Activated T-cell treated with anti-CD3 and anti-CD28 coated beads, Interleukin-2, amount 50 U/mL, for 4 hours (primary cell): ENCODE data around the gene CDC42. TPM values are rescaled to one million over a fixed set of nuclear protein-coding genes. Genes with fewer than 3 reads are reported as not detected.
"Not testable (repeated sequence)": the region's sequence is repeated elsewhere in the genome, so short reads cannot be mapped to it uniquely, and the experiment has no call there.

Experiments used
- ATAC-seq, 2 donors: fragments of 200-7000 bp; cut with Tn5 transposase; one replicate each; pipeline ENCODE4 v1.10.0; 2021
- DNase-seq: peaks from one replicate; pipeline ENCODE4 v3.0.0-alpha.2; 2020
- H3K27me3 Mint-ChIP-seq: one replicate; pipeline ENCODE4 v1.8.0; 2021; ENCODE audit warnings: low read depth, mixed read lengths
- H3K36me3 Mint-ChIP-seq: one replicate; pipeline ENCODE4 v1.8.0; 2022; ENCODE audit warnings: mixed read lengths; ENCODE audit not compliant: insufficient read depth
- H3K4me1 Mint-ChIP-seq: one replicate; pipeline ENCODE4 v1.8.0; 2021; ENCODE audit warnings: low read depth, mixed read lengths
- H3K4me3 Mint-ChIP-seq: one replicate; pipeline ENCODE4 v1.8.0; 2021; ENCODE audit warnings: mild to moderate bottlenecking, moderate library complexity, mixed read lengths
- H3K9me3 Mint-ChIP-seq: one replicate; pipeline ENCODE4 v1.8.0; 2021; ENCODE audit warnings: mixed read lengths
- total RNA-seq, 3 donors: library from RNA; stranded (reverse); gene quantifications; one replicate each; pipeline ENCODE4 v1.2.1, GENCODE V29; 2021

CDC42 gene
- total RNA-seq, 3 donors from 2014 or later = 218 to 249 (median 235) TPM

DNA sequence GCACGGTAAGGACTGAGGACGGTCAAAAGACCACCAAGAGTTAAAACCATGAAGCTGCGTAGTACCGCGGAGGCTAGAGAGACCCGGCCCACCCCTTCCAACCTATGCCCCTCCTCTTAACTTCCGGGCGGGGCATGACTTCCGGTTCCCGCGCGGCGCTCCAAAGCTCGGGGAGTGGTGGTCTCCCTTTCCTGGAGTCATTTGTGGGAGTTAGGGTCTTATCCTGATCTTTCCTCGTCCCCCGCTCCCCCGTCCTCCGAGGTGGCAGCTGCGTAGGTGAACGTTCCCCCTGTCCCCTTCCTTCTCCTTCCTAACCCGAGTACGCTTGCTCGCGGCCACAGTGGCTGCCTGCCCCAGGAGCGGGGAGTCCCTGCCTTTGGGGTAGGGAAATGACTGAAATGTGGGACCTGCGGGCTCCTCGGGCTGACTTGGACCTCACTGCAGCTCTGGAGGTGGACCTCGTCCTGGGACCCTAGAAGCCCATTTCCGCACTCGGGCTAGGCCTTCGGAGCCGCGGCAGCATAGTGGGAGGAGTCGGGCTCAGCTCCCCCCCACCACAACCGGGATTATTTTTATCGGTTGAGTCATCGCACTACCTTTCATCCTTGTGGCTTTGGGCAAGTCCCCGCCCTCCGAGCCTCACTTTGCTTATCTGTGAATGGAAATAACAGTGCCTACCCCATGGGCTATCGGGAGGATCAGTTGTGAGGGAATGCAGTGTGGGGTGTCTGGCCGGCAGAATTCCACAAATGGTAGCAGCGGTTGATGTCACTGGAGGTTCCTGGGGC is 26.9 kb upstream of the CDC42 start:
- DNase-seq (peak; percentile 86), ATAC-seq (peak; percentile 83 to 84)
- peaks cover 5% of the 10 kb centered on the region for H3K36me3 Mint-ChIP-seq
- H3K9me3 Mint-ChIP-seq = no peaks in the 10 kb centered on the region
- H3K27me3 Mint-ChIP-seq = no peaks in the 10 kb centered on the region
- peaks cover 53% of the 10 kb centered on the region for H3K4me1 Mint-ChIP-seq
- H3K4me3 Mint-ChIP-seq = peak overlapping the region; percentile 97

DNA sequence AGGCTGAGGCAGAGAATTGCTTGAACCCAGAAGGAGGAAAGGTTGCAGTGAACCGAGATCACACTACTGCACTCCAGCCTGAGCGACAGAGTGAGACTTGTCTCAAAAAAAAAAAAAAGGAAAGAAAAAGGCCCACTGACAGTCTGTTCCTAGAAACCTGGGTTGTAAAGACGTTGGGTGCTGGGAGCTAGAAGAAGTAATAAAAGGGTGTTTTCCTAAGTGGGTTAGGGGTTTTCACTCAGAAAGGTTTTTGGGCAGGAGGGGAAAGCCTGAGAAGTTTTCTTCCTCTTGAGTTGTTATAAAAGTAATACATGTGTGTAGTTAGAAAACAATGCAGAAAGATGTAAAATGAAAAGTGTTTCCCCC is 25.6 kb upstream of the CDC42 start:
- ATAC-seq (no peak), DNase-seq (no peak)
- Mint-ChIP-seq H3K36me3 (peaks cover 5% of the 10 kb centered on the region), H3K4me3 (peak overlapping the region; percentile 97), H3K27me3 (no peaks in the 10 kb centered on the region), H3K4me1 (peaks cover 63% of the 10 kb centered on the region), H3K9me3 (no peaks in the 10 kb centered on the region)

DNA sequence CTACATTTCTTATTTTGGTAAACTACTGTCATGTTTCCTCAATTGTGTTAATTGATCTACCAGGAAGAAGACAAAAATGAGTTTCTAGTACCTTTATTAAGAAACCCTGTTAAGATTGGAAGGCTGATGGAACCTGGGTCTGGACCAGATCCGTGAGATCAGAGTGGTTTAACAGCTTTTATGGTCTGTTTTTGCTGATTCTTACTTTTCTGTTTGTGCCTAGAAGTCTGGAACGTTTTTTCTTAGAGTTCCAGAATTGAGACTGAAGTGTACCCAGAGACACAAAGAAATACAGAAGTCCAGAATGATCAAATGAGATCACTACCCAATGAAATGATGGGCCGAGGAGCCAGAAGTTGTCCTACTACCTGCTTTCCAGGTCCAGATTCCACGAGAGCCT is 22.5 kb upstream of the CDC42 start:
- Mint-ChIP-seq H3K4me1 (peaks cover 48% of the 10 kb centered on the region), H3K27me3 (no peaks in the 10 kb centered on the region), H3K4me3 (no peak overlapping the region), H3K9me3 (no peaks in the 10 kb centered on the region), H3K36me3 (peaks cover 5% of the 10 kb centered on the region)
- ATAC-seq (no peak), DNase-seq (no peak)

DNA sequence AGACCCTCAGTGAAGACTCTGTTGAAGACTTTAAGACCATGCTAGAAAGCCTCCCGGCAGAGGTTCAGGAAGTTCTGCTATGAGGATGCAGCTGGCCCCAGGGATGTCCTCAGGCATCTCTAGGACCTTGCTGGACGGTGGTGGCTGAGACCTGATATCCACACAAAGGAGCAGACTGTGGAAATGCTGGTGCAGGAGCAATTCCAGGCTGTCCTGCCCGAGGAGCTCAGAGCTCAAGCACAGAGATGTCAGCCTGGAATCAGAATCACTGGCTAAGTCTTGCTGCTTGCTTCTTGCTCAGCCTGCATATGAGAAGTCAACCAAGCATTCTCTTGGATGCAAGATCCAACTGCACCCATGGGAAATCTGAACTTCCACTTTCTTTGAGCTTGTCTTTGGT is 22.0 kb upstream of the CDC42 start:
- Mint-ChIP-seq H3K4me3 (no peak overlapping the region), H3K36me3 (peaks cover 5% of the 10 kb centered on the region), H3K27me3 (no peaks in the 10 kb centered on the region), H3K4me1 (peaks cover 48% of the 10 kb centered on the region), H3K9me3 (no peaks in the 10 kb centered on the region)
- ATAC-seq (no peak), DNase-seq (no peak)

DNA sequence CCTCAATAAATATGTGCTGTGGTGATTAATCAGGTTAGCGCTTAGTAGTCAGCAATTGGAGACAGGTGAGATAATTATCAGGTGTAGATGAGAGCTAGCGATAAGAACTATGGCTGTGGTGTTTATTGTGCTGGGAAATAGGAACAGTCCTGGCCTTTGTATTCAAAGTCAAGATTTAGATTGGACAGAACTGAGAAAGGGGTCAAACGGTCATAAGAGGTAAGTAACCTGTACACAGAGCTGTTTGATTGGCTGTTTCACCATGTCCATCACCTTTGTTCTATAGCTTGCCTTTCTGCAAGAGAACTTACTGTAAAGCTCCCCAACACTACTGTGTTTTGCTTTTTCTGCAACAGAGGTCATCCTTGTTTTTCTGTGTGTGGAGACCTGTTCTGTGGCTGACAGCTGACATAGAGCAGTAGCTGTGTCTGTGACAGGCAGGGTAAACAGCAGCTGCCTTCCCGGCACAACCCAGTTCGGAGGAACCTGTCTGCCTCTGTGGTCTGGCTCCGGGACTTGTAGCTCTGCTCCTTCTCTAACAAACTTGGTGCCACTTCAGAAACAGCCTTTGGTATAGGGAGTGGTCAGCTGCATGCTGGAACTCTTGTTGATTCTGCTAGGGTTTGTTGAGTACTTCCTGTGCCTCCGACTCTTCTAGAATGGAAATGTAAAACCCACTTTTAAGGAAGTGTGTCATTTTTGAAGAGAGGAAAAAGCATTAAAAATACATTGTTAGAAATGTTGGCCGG is 21.1 kb upstream of the CDC42 start:
- Mint-ChIP-seq H3K9me3 (no peaks in the 10 kb centered on the region), H3K4me3 (peak overlapping the region; percentile 56), H3K4me1 (peaks cover 42% of the 10 kb centered on the region), H3K27me3 (no peaks in the 10 kb centered on the region), H3K36me3 (peaks cover 3% of the 10 kb centered on the region)
- ATAC-seq (peak; percentile 65 to 85), DNase-seq (peak; percentile 34)

DNA sequence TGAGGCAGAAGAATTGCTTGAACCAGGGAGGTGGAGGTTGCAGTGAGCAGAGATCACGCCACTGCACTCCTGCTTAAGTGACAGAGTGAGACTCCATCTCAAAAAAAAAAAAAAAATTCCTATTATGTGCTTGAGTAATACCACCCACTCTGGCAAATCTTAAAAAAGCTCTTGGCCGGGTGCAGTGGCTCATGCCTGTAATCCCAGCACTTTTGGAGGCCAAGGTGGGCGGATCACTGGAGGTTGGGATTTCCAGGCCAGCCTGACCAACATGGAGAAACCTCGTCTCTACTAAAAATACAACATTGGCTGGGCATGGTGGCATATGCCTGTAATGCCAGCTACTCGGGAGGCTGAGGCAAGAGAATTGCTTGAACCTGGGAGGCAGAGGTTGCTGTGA is 17.7 kb upstream of the CDC42 start:
- H3K9me3 Mint-ChIP-seq, H3K4me3 Mint-ChIP-seq, H3K36me3 Mint-ChIP-seq, H3K27me3 Mint-ChIP-seq, ATAC-seq, DNase-seq: not testable (repeated sequence)
- H3K4me1 Mint-ChIP-seq = peaks cover 47% of the 10 kb centered on the region

DNA sequence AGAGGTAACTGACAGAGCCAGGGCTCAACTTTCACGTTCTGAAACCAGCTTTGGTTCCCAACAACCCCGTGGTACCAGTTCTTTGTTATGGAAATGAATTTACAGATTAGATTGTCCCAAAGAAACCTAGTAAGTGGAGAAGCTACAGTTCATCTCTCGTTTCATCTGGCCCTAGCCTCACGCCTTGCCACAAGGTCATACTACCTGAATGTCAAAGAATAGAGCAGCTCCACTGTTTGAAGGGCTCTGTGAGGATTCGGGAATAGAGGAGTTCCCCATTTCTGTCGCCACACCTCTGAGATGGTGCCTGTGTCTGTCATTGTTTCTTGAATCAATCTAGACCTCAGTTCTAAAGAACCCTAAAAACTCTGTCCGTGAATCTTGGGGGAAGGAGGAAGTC is 15.0 kb upstream of the CDC42 start:
- H3K4me1 Mint-ChIP-seq = peaks cover 45% of the 10 kb centered on the region
- no peak for ATAC-seq

DNA sequence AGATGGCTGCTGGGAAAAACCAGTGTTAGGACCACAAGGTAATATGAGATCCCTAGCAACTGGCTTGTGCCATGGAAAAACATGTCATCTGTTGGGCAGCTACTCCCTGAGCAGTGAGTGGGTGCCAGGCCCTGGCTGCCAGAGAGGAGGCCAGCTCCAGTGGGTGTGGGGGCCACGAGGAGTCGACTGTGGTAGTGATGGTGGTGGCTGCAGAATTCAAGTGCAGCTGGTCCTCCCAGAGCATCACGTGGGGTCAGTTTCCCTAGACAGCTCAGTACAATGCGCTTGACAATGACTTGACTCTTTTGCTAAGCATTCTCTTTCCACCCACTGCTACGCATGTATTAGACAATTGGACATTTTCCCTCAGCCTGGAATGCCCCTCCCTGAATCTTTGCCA is 14.5 kb upstream of the CDC42 start:
- Mint-ChIP-seq H3K9me3 (no peaks in the 10 kb centered on the region), H3K27me3 (no peaks in the 10 kb centered on the region), H3K36me3 (no peaks in the 10 kb centered on the region), H3K4me3 (no peak overlapping the region), H3K4me1 (peaks cover 49% of the 10 kb centered on the region)
- ATAC-seq = no peak
- DNase-seq = no peak

More for the DNA sequence above, 15.0 kb upstream of the CDC42 start:
- Mint-ChIP-seq H3K36me3 (no peaks in the 10 kb centered on the region), H3K27me3 (no peaks in the 10 kb centered on the region), H3K4me3 (no peak overlapping the region), H3K9me3 (no peaks in the 10 kb centered on the region)
- DNase-seq = no peak

DNA sequence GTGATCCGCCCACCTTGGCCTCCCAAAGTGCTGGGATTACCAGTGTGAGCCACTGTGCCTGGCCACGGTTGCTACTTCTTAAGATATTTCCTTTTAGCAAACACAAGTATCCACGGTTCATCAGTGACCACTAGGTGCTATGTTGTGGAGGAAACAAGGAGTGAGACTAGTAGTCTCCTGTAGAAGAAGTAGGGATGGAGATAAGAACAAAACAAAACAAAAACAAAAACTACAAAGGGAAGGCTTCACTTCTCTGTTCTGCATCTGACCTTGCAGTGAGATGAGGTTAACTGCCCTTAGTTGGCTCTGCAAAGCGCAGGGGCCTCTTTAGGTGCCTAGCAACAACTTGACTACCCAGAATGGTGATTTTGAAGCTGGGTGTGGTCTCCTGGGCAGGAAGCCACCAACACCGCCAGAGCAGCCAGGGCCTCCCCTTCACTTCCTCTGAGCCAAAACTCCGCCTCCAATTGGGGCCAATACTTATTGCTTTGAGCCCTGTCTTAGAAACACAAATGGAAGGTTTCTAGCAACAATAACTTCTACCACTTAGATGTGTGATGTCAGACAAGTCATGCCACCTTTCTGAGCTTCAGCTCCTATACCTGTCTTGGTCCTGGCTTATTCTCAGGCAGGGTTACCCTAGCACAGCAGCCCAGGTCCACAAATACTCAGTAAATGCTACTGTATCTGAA is 12.8 kb upstream of the CDC42 start:
- DNase-seq = peak; percentile 72
- Mint-ChIP-seq H3K4me1 (peaks cover 59% of the 10 kb centered on the region), H3K36me3 (no peaks in the 10 kb centered on the region), H3K27me3 (no peaks in the 10 kb centered on the region), H3K4me3 (peak overlapping the region; percentile 70), H3K9me3 (no peaks in the 10 kb centered on the region)
- ATAC-seq = peak; percentile 99 to 100

DNA sequence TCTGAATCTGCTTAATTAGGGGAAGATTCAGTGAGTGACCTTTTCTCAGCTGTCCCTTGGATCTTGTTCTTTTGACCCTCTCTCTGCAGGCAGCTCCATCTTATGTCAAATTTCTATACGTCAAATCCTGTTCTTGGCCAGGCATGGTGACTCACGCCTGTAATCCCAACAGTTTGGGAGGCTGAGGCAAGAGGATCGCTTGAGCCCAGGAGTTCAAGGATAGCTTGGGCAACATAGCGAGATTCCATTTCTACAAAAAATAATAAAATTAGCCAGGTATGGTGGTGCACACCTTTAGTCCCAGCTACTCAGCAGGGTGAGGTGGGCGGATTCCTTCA is 12.3 kb upstream of the CDC42 start:
- ATAC-seq (no peak), DNase-seq (no peak)
- H3K9me3 Mint-ChIP-seq = peaks cover 1% of the 10 kb centered on the region
- peaks cover under 1% of the 10 kb centered on the region for H3K36me3 Mint-ChIP-seq
- H3K27me3 Mint-ChIP-seq = no peaks in the 10 kb centered on the region
- H3K4me3 Mint-ChIP-seq = peak overlapping the region; percentile 70
- peaks cover 64% of the 10 kb centered on the region for H3K4me1 Mint-ChIP-seq

DNA sequence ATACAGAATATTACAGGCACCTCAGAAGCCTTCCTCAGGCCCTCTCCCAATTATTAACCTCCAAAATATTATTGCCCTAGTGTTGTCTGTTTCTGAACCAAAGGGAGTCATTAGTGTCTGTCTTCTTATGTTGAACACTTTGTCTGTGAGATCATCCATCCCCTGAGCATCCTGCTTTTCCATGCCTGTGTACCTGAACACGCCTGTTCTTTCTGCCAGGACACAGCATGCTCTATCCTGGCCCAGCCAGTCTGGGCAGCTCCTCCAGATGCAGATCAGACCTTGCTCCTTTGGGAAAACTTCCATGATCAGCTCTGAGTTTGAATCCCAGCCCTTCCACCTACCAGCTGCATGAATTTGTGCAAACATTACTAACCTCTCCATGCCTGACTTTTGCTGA is 11.0 kb upstream of the CDC42 start:
- Mint-ChIP-seq H3K4me3 (no peak overlapping the region), H3K4me1 (peaks cover 68% of the 10 kb centered on the region), H3K36me3 (peaks cover 3% of the 10 kb centered on the region), H3K27me3 (no peaks in the 10 kb centered on the region), H3K9me3 (peaks cover 4% of the 10 kb centered on the region)
- ATAC-seq = no peak
- no peak for DNase-seq

DNA sequence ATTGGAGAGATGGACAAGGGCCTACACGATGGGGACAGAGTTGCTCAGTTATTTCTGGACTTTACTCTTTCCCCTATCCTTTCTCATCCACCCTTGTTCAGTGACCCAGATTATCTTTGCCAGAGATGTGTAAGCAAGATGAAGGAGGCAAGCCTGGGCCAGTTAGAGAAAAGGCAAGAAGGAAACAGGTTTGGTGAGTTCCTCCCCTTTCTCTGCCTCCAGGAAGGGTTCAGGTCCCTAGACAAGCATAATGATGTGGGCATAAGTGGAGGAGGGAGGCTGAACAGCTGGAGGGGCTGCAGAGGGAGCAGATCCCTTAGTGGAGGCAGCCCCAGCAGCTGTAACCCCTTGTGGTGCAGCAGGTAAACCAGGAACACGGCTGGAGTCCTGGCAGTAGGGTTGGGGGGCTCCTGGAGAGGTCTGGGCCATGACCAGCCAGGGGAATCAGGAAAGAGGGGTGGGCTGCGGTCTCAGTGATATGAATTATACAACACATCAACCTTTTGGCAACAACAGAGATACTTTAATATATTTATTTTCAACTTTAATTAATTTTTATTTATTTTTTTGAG is 9.2 kb upstream of the CDC42 start:
- no peak for DNase-seq
- Mint-ChIP-seq H3K9me3 (peaks cover 4% of the 10 kb centered on the region), H3K36me3 (peaks cover 3% of the 10 kb centered on the region), H3K4me1 (peaks cover 66% of the 10 kb centered on the region), H3K27me3 (no peaks in the 10 kb centered on the region), H3K4me3 (no peak overlapping the region)
- no peak for ATAC-seq

DNA sequence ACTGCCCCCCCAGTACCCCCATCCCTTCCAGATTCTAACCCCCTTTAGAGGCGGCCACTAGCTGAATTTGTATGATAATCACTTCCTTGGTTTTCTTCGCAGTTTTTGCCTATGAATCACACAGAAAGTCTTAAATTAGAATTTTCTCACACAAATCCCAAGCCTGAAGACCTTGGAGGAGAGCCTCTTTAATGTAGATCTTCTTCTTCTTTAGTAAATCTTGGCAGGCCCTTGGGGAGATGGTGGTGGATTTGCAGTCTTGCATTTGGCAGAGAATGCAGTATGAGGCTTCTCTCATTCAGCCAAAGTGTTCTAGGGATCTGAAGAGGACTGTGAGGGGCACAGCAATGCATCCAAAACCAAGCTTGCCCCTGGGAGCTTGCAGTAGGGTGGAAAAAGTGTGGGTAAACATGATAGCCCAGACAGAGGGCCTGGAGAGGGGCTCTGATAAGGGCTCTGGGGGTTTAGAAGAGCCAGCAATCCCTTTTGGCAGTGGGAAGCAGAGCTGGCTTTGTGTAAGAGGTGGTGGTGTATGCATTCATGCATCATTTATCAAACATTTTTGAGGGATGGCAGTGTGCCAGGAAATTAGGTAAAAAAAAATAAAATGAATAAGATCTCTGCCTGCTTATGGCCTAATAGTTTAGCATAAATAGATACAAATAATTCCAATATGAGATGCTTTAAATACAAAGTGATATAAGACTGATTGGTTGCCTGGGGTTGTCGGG is 7.7 kb upstream of the CDC42 start:
- no peak overlapping the region for H3K4me3 Mint-ChIP-seq
- H3K36me3 Mint-ChIP-seq = peaks cover 3% of the 10 kb centered on the region
- H3K4me1 Mint-ChIP-seq = peaks cover 64% of the 10 kb centered on the region
- DNase-seq = no peak
- no peak for ATAC-seq
- no peaks in the 10 kb centered on the region for H3K27me3 Mint-ChIP-seq
- H3K9me3 Mint-ChIP-seq = peaks cover 4% of the 10 kb centered on the region
